ENCODE measurements around the gene KRT39.
"Not testable (repeated sequence)": the region's sequence is repeated elsewhere in the genome, so short reads cannot be mapped to it uniquely, and the experiment has no call there.

KRT39 gene

GRCh38 chr17:40937384-40937819, 29.3 kb downstream of the KRT39 start, which contains the start of gene KRT23:
Gene KRT23, minus strand, starts transcription at chr17:40937646. Its CDS starts 1,043 bp downstream, at chr17:40936603.
- H3K36me3 ChIP-seq (ENCODE audit: insufficient read depth, low read length), result no peaks in the 10 kb centered on the region
- H3K27ac ChIP-seq (ENCODE audit: low read depth, low read length), result no peak within 1 kb of the TSS
- H3K4me3 ChIP-seq (ENCODE audit: low read depth in 1 of 2, low read length in 2 of 2), result no peak within 1 kb of the TSS
- no peak within 1 kb of the TSS for H3K9ac ChIP-seq (ENCODE audit: low read length)
- H3K4me1 ChIP-seq (ENCODE audit: insufficient read depth, low read length), result no peaks in the 10 kb centered on the region
- no peaks in the 10 kb centered on the region for H3K27me3 ChIP-seq (ENCODE audit: control insufficient read depth in 1 of 2, insufficient read depth in 2 of 2, low read length in 2 of 2)
- no peaks in the 10 kb centered on the region for H3K9me3 ChIP-seq (ENCODE audit: low read length)

DNA sequence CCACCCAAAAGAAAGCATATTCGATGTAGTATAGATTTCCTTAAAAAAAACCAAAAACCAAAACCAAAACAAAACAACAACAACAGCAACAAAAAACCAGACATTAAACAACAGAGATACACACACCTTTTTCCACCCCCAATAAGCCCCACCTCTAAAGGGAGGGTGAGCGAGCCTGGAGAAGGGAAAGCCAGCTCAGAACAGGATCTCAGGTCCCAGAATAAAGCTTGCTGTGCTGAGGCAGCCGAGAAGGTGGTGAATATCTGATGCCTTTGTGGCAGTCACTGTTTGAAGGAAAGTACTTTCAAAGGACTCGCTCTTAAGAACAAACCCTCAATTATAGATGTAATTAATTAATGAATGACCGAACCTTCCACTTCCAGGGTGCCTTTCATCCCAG, 29.8 kb downstream of the KRT39 start:
- Histone ChIP-seq H3K4me3 (ENCODE audit: low read depth in 1 of 2, low read length in 2 of 2) (no peak overlapping the region), H3K9ac (ENCODE audit: low read length) (no peak overlapping the region)

GRCh38 chr17:40936437-40936971, 30.2 kb downstream of the KRT39 start:
- no peaks in the 10 kb centered on the region for H3K4me1 ChIP-seq (ENCODE audit: insufficient read depth, low read length)
- H3K9me3 ChIP-seq (ENCODE audit: low read length), result no peaks in the 10 kb centered on the region
- H3K9ac ChIP-seq (ENCODE audit: low read length), result no peak overlapping the region
- H3K27me3 ChIP-seq (ENCODE audit: control insufficient read depth in 1 of 2, insufficient read depth in 2 of 2, low read length in 2 of 2), result no peaks in the 10 kb centered on the region
- no peaks in the 10 kb centered on the region for H3K36me3 ChIP-seq (ENCODE audit: insufficient read depth, low read length)
- H3K27ac ChIP-seq (ENCODE audit: low read depth, low read length), result no peak overlapping the region
- H3K4me3 ChIP-seq (ENCODE audit: low read depth in 1 of 2, low read length in 2 of 2), result no peak overlapping the region

More for the DNA sequence above, 29.8 kb downstream of the KRT39 start:
- Histone ChIP-seq H3K4me1 (ENCODE audit: insufficient read depth, low read length) (no peaks in the 10 kb centered on the region), H3K27me3 (ENCODE audit: control insufficient read depth in 1 of 2, insufficient read depth in 2 of 2, low read length in 2 of 2) (no peaks in the 10 kb centered on the region), H3K9me3 (ENCODE audit: low read length) (no peaks in the 10 kb centered on the region), H3K27ac (ENCODE audit: low read depth, low read length) (no peak overlapping the region), H3K36me3 (ENCODE audit: insufficient read depth, low read length) (no peaks in the 10 kb centered on the region)

DNA sequence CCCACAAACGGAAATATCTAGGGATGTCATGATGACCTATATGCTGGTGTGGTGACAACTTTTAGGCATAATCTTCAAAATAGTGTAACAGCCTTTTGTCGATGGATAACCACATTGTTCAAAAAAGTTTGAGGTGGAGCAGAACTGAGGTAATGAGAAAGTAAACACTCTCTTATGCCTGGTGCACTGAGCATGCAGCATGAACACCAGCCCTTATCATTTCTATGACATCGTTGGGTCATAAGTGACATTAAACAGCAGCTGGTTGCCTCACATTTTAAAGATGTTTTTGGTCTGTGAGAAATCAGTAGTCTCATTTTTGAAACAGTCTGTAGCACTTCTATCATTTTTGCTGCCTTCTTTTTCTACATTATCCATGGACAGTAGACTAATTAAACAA, 31.1 kb downstream of the KRT39 start:
- no peaks in the 10 kb centered on the region for H3K9me3 ChIP-seq (ENCODE audit: low read length)
- H3K4me1 ChIP-seq (ENCODE audit: insufficient read depth, low read length), result no peaks in the 10 kb centered on the region
- H3K36me3 ChIP-seq (ENCODE audit: insufficient read depth, low read length), result no peaks in the 10 kb centered on the region
- no peaks in the 10 kb centered on the region for H3K27me3 ChIP-seq (ENCODE audit: control insufficient read depth in 1 of 2, insufficient read depth in 2 of 2, low read length in 2 of 2)
- H3K27ac ChIP-seq (ENCODE audit: low read depth, low read length), result no peak overlapping the region
- no peak overlapping the region for H3K4me3 ChIP-seq (ENCODE audit: low read depth in 1 of 2, low read length in 2 of 2)
- no peak overlapping the region for H3K9ac ChIP-seq (ENCODE audit: low read length)

- no peak overlapping the region for H3K27ac ChIP-seq (ENCODE audit: low read depth, low read length)
- H3K9me3 ChIP-seq (ENCODE audit: low read length), result no peaks in the 10 kb centered on the region
- H3K27me3 ChIP-seq (ENCODE audit: control insufficient read depth in 1 of 2, insufficient read depth in 2 of 2, low read length in 2 of 2), result no peaks in the 10 kb centered on the region
- no peaks in the 10 kb centered on the region for H3K4me1 ChIP-seq (ENCODE audit: insufficient read depth, low read length)
- H3K9ac ChIP-seq (ENCODE audit: low read length), result no peak overlapping the region
- no peaks in the 10 kb centered on the region for H3K36me3 ChIP-seq (ENCODE audit: insufficient read depth, low read length)
- H3K4me3 ChIP-seq (ENCODE audit: low read depth in 1 of 2, low read length in 2 of 2), result no peak overlapping the region
Measured at GRCh38 chr17:40932608-40933007, 34.1 kb downstream of the KRT39 start.

DNA sequence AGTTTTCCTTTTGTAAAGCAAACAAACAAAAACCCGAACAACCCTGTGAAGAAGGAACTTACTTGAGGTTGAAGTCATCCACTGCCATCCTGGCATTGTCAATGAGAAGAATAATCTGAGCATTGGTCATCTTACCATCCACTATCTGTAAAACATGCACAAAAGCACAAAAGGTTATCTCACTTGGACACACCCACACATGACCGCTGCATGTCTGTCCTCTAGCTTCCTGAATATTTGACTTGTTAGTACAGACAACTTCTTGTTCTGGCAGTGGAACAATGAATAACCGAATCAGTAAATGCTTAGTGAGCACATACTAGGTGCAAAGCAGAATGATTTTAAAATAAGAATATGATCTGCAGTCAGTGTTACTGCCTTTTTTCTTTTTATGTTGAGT, 35.4 kb downstream of the KRT39 start:
- Histone ChIP-seq H3K4me1 (ENCODE audit: insufficient read depth, low read length) (no peaks in the 10 kb centered on the region), H3K36me3 (ENCODE audit: insufficient read depth, low read length) (no peaks in the 10 kb centered on the region), H3K9ac (ENCODE audit: low read length) (no peak overlapping the region), H3K27me3 (ENCODE audit: control insufficient read depth in 1 of 2, insufficient read depth in 2 of 2, low read length in 2 of 2) (no peaks in the 10 kb centered on the region), H3K4me3 (ENCODE audit: low read depth in 1 of 2, low read length in 2 of 2) (no peak overlapping the region), H3K27ac (ENCODE audit: low read depth, low read length) (no peak overlapping the region), H3K9me3 (ENCODE audit: low read length) (no peaks in the 10 kb centered on the region)

GRCh38 chr17:40926341-40926740, 40.4 kb downstream of the KRT39 start:
- H3K4me1 ChIP-seq (ENCODE audit: insufficient read depth, low read length), result no peaks in the 10 kb centered on the region
- no peak overlapping the region for H3K9ac ChIP-seq (ENCODE audit: low read length)
- no peaks in the 10 kb centered on the region for H3K36me3 ChIP-seq (ENCODE audit: insufficient read depth, low read length)
- H3K27ac ChIP-seq (ENCODE audit: low read depth, low read length), result no peak overlapping the region
- no peaks in the 10 kb centered on the region for H3K9me3 ChIP-seq (ENCODE audit: low read length)
- H3K4me3 ChIP-seq (ENCODE audit: low read depth in 1 of 2, low read length in 2 of 2), result no peak overlapping the region
- H3K27me3 ChIP-seq (ENCODE audit: control insufficient read depth in 1 of 2, insufficient read depth in 2 of 2, low read length in 2 of 2), result no peaks in the 10 kb centered on the region

DNA sequence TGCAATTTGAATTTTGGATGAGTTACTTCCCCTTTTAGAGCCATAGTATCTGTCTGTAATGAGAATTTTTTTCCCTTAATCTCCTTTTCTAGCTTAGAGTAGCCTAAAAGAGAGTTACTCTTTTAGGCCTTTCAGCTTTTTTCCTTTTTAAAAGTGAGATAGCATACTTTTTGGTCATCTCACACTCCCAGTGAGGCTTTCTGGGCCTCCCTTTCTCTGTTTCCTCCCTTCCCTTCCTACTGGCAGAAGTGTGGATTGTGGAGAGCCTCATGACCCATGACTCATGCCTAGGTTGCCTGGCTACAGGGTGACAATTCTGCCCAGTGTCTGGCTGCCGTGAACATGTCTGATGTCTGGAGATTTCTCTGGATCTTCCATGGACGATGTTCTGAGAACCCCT, 44.5 kb downstream of the KRT39 start:
- H3K4me3 ChIP-seq (ENCODE audit: low read depth in 1 of 2, low read length in 2 of 2), result no peak overlapping the region
- no peaks in the 10 kb centered on the region for H3K4me1 ChIP-seq (ENCODE audit: insufficient read depth, low read length)
- H3K27ac ChIP-seq (ENCODE audit: low read depth, low read length), result no peak overlapping the region
- no peaks in the 10 kb centered on the region for H3K9me3 ChIP-seq (ENCODE audit: low read length)
- no peak overlapping the region for H3K9ac ChIP-seq (ENCODE audit: low read length)
- no peaks in the 10 kb centered on the region for H3K27me3 ChIP-seq (ENCODE audit: control insufficient read depth in 1 of 2, insufficient read depth in 2 of 2, low read length in 2 of 2)
- H3K36me3 ChIP-seq (ENCODE audit: insufficient read depth, low read length), result no peaks in the 10 kb centered on the region

DNA sequence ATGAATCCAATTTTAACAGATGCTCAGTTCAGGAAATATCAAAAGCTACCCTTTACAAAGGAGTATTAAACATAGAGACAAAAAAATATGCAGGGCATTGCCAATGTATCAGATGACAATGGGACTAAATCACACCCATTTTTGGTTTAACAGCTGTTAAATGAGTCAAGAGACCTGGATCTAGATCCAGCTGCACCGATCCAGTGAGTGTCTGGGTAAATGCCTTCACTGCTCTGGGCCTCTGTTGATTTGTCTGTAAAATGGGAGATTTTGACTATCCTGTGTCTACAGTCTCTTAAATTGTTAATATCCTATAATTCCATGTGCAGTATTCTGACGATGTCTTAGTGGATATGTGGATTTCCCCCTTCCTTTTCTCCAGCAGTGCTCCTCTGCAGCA, 45.7 kb downstream of the KRT39 start:
- no peak overlapping the region for H3K4me3 ChIP-seq (ENCODE audit: low read depth in 1 of 2, low read length in 2 of 2)
- no peak overlapping the region for H3K9ac ChIP-seq (ENCODE audit: low read length)
- no peaks in the 10 kb centered on the region for H3K9me3 ChIP-seq (ENCODE audit: low read length)
- H3K27me3 ChIP-seq (ENCODE audit: control insufficient read depth in 1 of 2, insufficient read depth in 2 of 2, low read length in 2 of 2), result no peaks in the 10 kb centered on the region
- H3K36me3 ChIP-seq (ENCODE audit: insufficient read depth, low read length), result no peaks in the 10 kb centered on the region
- no peaks in the 10 kb centered on the region for H3K4me1 ChIP-seq (ENCODE audit: insufficient read depth, low read length)
- no peak overlapping the region for H3K27ac ChIP-seq (ENCODE audit: low read depth, low read length)

DNA sequence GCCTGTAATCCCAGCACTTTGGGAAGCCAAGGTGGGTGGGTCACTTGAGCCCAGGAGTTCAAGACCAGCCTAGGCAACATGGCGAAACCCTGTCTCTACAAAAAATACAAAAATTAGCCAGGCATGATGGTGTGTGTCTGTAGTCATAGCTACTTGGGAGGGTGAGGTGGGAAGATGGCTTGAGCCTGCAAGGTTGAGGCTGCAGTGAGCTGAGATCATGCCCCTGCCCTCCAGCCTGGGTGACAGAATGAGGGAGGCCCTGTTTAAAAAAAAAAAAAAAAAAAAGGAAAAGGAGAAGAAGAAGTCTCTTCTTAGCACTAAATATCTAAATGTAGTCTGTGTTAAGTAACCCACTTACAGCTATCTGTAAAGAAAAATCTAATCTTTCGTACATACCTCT, 49.6 kb downstream of the KRT39 start:
- H3K9me3 ChIP-seq (ENCODE audit: low read length); H3K9ac ChIP-seq (ENCODE audit: low read length); H3K36me3 ChIP-seq (ENCODE audit: insufficient read depth, low read length); H3K27me3 ChIP-seq (ENCODE audit: control insufficient read depth in 1 of 2, insufficient read depth in 2 of 2, low read length in 2 of 2); H3K4me3 ChIP-seq (ENCODE audit: low read depth in 1 of 2, low read length in 2 of 2); H3K27ac ChIP-seq (ENCODE audit: low read depth, low read length); H3K4me1 ChIP-seq (ENCODE audit: insufficient read depth, low read length): not testable (repeated sequence)

DNA sequence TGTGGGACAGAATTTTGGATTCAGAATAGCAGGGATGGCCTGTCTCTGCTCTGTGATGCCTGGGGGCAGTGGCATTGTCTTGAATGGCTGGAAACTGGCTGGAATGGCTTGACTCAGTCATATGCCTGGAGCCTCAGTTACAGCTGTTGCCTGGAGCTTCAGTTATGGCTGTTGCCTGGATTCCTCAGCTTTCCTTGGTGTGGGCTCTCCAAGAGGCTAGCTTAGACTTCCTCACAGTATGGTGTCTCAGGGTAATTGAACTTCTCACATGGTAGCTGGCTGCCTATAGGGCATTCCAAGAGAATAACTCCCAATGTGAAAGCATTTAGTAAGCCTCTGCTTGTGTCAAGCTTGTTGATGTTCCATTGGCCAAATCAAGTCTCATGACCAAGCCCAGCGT, 50.4 kb downstream of the KRT39 start:
- no peaks in the 10 kb centered on the region for H3K27me3 ChIP-seq (ENCODE audit: control insufficient read depth in 1 of 2, insufficient read depth in 2 of 2, low read length in 2 of 2)
- no peaks in the 10 kb centered on the region for H3K4me1 ChIP-seq (ENCODE audit: insufficient read depth, low read length)
- H3K9me3 ChIP-seq (ENCODE audit: low read length), result no peaks in the 10 kb centered on the region
- no peak overlapping the region for H3K9ac ChIP-seq (ENCODE audit: low read length)
- H3K36me3 ChIP-seq (ENCODE audit: insufficient read depth, low read length), result no peaks in the 10 kb centered on the region
- H3K27ac ChIP-seq (ENCODE audit: low read depth, low read length), result no peak overlapping the region
- no peak overlapping the region for H3K4me3 ChIP-seq (ENCODE audit: low read depth in 1 of 2, low read length in 2 of 2)

GRCh38 chr17:40915721-40916256, 51.0 kb downstream of the KRT39 start:
- no peak overlapping the region for H3K4me3 ChIP-seq (ENCODE audit: low read depth in 1 of 2, low read length in 2 of 2)
- H3K9me3 ChIP-seq (ENCODE audit: low read length), result no peaks in the 10 kb centered on the region
- no peak overlapping the region for H3K27ac ChIP-seq (ENCODE audit: low read depth, low read length)
- peaks cover under 1% of the 10 kb centered on the region for H3K4me1 ChIP-seq (ENCODE audit: insufficient read depth, low read length)
- H3K36me3 ChIP-seq (ENCODE audit: insufficient read depth, low read length), result no peaks in the 10 kb centered on the region
- H3K27me3 ChIP-seq (ENCODE audit: control insufficient read depth in 1 of 2, insufficient read depth in 2 of 2, low read length in 2 of 2), result no peaks in the 10 kb centered on the region
- no peak overlapping the region for H3K9ac ChIP-seq (ENCODE audit: low read length)
